Lower leg skin (tissue), 4 donors: ENCODE measurements around the gene NKD1. TPM values are rescaled to one million over a fixed set of nuclear protein-coding genes. Genes with fewer than 3 reads are reported as not detected.

Experiments
- DNase-seq, 2 donors: peaks; one replicate each; pipeline ENCODE4 v3.0.0-alpha.2; 2019; ENCODE audit warnings: low spot score in 2 of 2
- H3K4me3 ChIP-seq: fragments of 200-600 bp; sonication (generic); 2 replicates; pipeline ENCODE4 v1.5.1; 2017; ENCODE audit warnings: mild to moderate bottlenecking, low read depth; ENCODE audit not compliant: poor library complexity, severe bottlenecking
- POLR2A ChIP-seq, 2 donors: fragments of 450-650 bp; IDR thresholded peaks; one replicate each; pipeline ENCODE4 v1.6.1; 2016 to 2017; ENCODE audit warnings: antibody characterized with exemption in 2 of 2, mild to moderate bottlenecking in 1 of 2, moderate library complexity in 1 of 2
- WGBS, 2 donors: methylation state at CpG; one replicate each; pipeline ENCODE4 v1.1.5; 2018; 5-methylcytosine and 5-hydroxymethylcytosine counted together
- intact Hi-C: fragments of 100-400 bp; cut with DNase I; formaldehyde crosslinking; loops from one replicate; pipeline ENCODE4 v1.15.0; 2023; ENCODE audit warnings: low total_unique reads
- total RNA-seq, 4 donors: library from RNA; depleted of rRNA; stranded (reverse); fragments of >200 nt; gene quantifications; one replicate each; pipeline ENCODE4 v1.1.0, GENCODE V29; 2016
- TF ChIP-seq, protein P1 (sequence below), 3 donors: fragments of 450-650 bp; IDR thresholded peaks; one replicate each; pipeline ENCODE4 v1.5.1; 2016; ENCODE audit warnings: antibody characterized with exemption in 3 of 3, mild to moderate bottlenecking in 3 of 3, moderate library complexity in 2 of 3

Gene NKD1
- total RNA-seq, 4 donors from 2014 or later = 5.1 to 15.2 (median 7.2) TPM

DNA sequence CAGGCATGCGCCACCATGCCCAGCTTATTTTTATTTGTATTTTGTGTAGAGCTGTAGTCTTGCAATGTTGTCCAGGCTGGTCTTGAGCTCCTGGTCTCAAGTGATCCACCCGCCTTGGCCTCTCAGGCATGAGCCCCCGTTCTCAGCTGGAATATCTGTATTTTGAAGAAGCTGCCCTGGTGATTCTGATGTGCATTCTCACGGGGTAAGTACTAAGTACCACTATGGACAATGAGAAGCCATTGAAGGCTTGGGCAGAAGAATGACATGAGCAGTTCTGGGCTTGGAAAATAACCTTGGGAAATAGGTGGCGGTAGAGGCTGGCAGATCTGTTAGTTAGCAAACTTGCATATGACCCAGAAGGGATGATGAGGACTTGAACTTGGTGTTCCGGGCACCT is 15.6 kb upstream of the NKD1 start:
- TF ChIP-seq, protein P1, sequence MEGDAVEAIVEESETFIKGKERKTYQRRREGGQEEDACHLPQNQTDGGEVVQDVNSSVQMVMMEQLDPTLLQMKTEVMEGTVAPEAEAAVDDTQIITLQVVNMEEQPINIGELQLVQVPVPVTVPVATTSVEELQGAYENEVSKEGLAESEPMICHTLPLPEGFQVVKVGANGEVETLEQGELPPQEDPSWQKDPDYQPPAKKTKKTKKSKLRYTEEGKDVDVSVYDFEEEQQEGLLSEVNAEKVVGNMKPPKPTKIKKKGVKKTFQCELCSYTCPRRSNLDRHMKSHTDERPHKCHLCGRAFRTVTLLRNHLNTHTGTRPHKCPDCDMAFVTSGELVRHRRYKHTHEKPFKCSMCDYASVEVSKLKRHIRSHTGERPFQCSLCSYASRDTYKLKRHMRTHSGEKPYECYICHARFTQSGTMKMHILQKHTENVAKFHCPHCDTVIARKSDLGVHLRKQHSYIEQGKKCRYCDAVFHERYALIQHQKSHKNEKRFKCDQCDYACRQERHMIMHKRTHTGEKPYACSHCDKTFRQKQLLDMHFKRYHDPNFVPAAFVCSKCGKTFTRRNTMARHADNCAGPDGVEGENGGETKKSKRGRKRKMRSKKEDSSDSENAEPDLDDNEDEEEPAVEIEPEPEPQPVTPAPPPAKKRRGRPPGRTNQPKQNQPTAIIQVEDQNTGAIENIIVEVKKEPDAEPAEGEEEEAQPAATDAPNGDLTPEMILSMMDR (IDR thresholded peaks at IDR 0.05) = no peak
- no peak for TF ChIP-seq POLR2A (IDR thresholded peaks at IDR 0.05)
- intact Hi-C loops = no loop called here
- no peak overlapping the region for H3K4me3 ChIP-seq
- DNase-seq = no peak
- WGBS, 2 donors = 94 to 96% methylated on average over 6 of the region's 6 CpGs

- no peak overlapping the region for H3K4me3 ChIP-seq
- peak in 1 of 2 donors; percentile 63 for DNase-seq
- intact Hi-C loops = no loop called here
- TF ChIP-seq, protein P1 (IDR thresholded peaks at IDR 0.05) = no peak
- no peak for TF ChIP-seq POLR2A (IDR thresholded peaks at IDR 0.05)
- WGBS, 2 donors = 94 to 97% methylated on average over 4 of the region's 4 CpGs
Measured at GRCh38 chr16:50533317-50533716, 14.9 kb upstream of the NKD1 start.

GRCh38 chr16:50534091-50534490 is 14.1 kb upstream of the NKD1 start:
- TF ChIP-seq, protein P1 (IDR thresholded peaks at IDR 0.05) = no peak
- TF ChIP-seq POLR2A (IDR thresholded peaks at IDR 0.05) = no peak
- 74 to 77% methylated on average over 4 of the region's 4 CpGs for WGBS, 2 donors
- H3K4me3 ChIP-seq = no peak overlapping the region
- intact Hi-C loops = no loop called here
- DNase-seq = peak in 1 of 2 donors; percentile 20

- H3K4me3 ChIP-seq = no peak overlapping the region
- intact Hi-C loops = no loop called here
- peak in 1 of 2 donors; percentile 39 for DNase-seq
- TF ChIP-seq, protein P1 (IDR thresholded peaks at IDR 0.05) = no peak
- no peak for TF ChIP-seq POLR2A (IDR thresholded peaks at IDR 0.05)
- WGBS, 2 donors = 93 to 95% methylated on average over 10 of the region's 10 CpGs
Measured at GRCh38 chr16:50534556-50534955, 13.6 kb upstream of the NKD1 start.

GRCh38 chr16:50534958-50535357 is 13.2 kb upstream of the NKD1 start:
- H3K4me3 ChIP-seq = no peak overlapping the region
- TF ChIP-seq, protein P1 (IDR thresholded peaks at IDR 0.05) = no peak
- no peak for TF ChIP-seq POLR2A (IDR thresholded peaks at IDR 0.05)
- intact Hi-C loops = no loop called here
- WGBS, 2 donors = 91 to 93% methylated on average over 2 of the region's 2 CpGs
- DNase-seq = no peak
